Gastrocnemius medialis (tissue), 4 donors: ENCODE results near the gene CASZ1. TPM values are rescaled to one million over a fixed set of nuclear protein-coding genes. Genes with fewer than 3 reads are reported as not detected.
A peak's percentile ranks its signal among the peaks of the same experiment; 100 is the strongest.

Source experiments
- ATAC-seq, 2 donors: fragments of 150-250 bp; one replicate each; pipeline ENCODE4 v1.9.1; 2016
- DNase-seq, 2 donors: peaks; one replicate each; pipeline ENCODE4 v3.0.0-alpha.2; 2019
- H3K27ac ChIP-seq, 4 donors: fragments of 200-600 bp; sonication (generic); 1 replicate in 1 of 4; 2 replicates in 3 of 4; pipeline ENCODE4 v1.5.1; 2016 to 2018; ENCODE audit warnings: mild to moderate bottlenecking in 2 of 4, moderate library complexity in 1 of 4
- H3K27me3 ChIP-seq, 3 donors: fragments of 200-600 bp; sonication (generic) in 2 of 3; 1 replicate in 1 of 3; 2 replicates in 2 of 3; pipeline versions ENCODE4 v1.5.1 to v1.6.0; 2016 to 2019; ENCODE audit warnings: mild to moderate bottlenecking in 1 of 3, moderate library complexity in 1 of 3
- H3K36me3 ChIP-seq, 2 donors: fragments of 200-600 bp; sonication (generic) in 1 of 2; one replicate each; pipeline ENCODE4 v1.5.1; 2017 to 2018
- H3K4me1 ChIP-seq, 2 donors: fragments of 200-600 bp; sonication (generic) in 1 of 2; one replicate each; pipeline ENCODE4 v1.5.1; 2016 to 2017; ENCODE audit warnings: mild to moderate bottlenecking in 2 of 2
- H3K4me3 ChIP-seq, 4 donors: fragments of 200-600 bp; sonication (generic) in 3 of 4; 1 replicate in 1 of 4; 2 replicates in 3 of 4; pipeline ENCODE4 v1.5.1; 2016 to 2019; ENCODE audit warnings: mild to moderate bottlenecking in 2 of 4
- H3K9me3 ChIP-seq, 3 donors: fragments of 200-600 bp; sonication (generic) in 2 of 3; 1 replicate in 1 of 3; 2 replicates in 2 of 3; pipeline ENCODE4 v1.5.1; 2016 to 2019
- CTCF ChIP-seq, 5 experiments: fragments of 450-650 bp in 3 of 5; fragments of 200-600 bp in 2 of 5; sonication (generic) in 2 of 5; IDR thresholded peaks in 4 of 5; conservative IDR thresholded peaks in 1 of 5; 1 replicate in 4 of 5; 2 replicates in 1 of 5; pipeline ENCODE4 v1.5.1; 2016 to 2019; ENCODE audit warnings: antibody characterized with exemption in 5 of 5, mild to moderate bottlenecking in 3 of 5, moderate library complexity in 3 of 5
- POLR2A ChIP-seq, 2 donors: fragments of 450-650 bp; IDR thresholded peaks; one replicate each; pipeline ENCODE4 v1.6.1; 2017; ENCODE audit warnings: antibody characterized with exemption in 2 of 2, mild to moderate bottlenecking in 2 of 2, moderate library complexity in 2 of 2
- in situ Hi-C, 4 donors: fragments of 200-750 bp; cut with MboI; loops; one replicate each; pipeline versions ENCODE4 v1.15.0 to v1.8.0; 2017; ENCODE audit warnings: low sequenced_read_pairs in 4 of 4
- intact Hi-C: fragments of 100-400 bp; cut with DNase I; formaldehyde crosslinking; loops from one replicate; pipeline ENCODE4 v1.15.1; 2023; ENCODE audit warnings: low total_unique reads
- total RNA-seq, 4 donors: library from RNA; depleted of rRNA; stranded (reverse); fragments of >200 nt; gene quantifications; one replicate each; pipeline versions ENCODE4 v1.1.0 to v1.2.3, GENCODE V29; 2016

Gene CASZ1
- total RNA-seq, 4 donors from 2014 or later = 19.1 to 121 (median 80.6) TPM

- Histone ChIP-seq H3K27me3 (no peaks in the 10 kb centered on the region), H3K4me1 (peaks cover 0 to under 1% of the 10 kb centered on the region in 2 donors), H3K36me3 (peaks cover 0 to 76% of the 10 kb centered on the region in 2 donors), H3K9me3 (no peaks in the 10 kb centered on the region), H3K4me3 (no peak overlapping the region), H3K27ac (no peak overlapping the region)
- TF ChIP-seq CTCF (IDR thresholded peaks at IDR 0.05 in 4 of 5, conservative IDR thresholded peaks at IDR 0.05 in 1 of 5) (no peak), POLR2A (IDR thresholded peaks at IDR 0.05) (no peak)
- intact Hi-C loops = no loop called here
- ATAC-seq (no peak), DNase-seq (no peak)
- in situ Hi-C loops = no loop called here
Measured at GRCh38 chr1:10649517-10650201, 146.8 kb downstream of the CASZ1 start.

- intact Hi-C loops (no loop called here), in situ Hi-C loops (no loop called here)
- Histone ChIP-seq H3K27ac (no peak overlapping the region), H3K36me3 (peaks cover 0 to 73% of the 10 kb centered on the region in 2 donors), H3K4me3 (no peak overlapping the region), H3K9me3 (no peaks in the 10 kb centered on the region), H3K4me1 (peaks cover 0 to 8% of the 10 kb centered on the region in 2 donors), H3K27me3 (no peaks in the 10 kb centered on the region)
- TF ChIP-seq CTCF (IDR thresholded peaks at IDR 0.05 in 4 of 5, conservative IDR thresholded peaks at IDR 0.05 in 1 of 5) (no peak), POLR2A (IDR thresholded peaks at IDR 0.05) (no peak)
- no peak for ATAC-seq
- DNase-seq = no peak
Measured at GRCh38 chr1:10648689-10649516, 147.5 kb downstream of the CASZ1 start.

GRCh38 chr1:10647414-10648170 is 148.9 kb downstream of the CASZ1 start:
- Histone ChIP-seq H3K9me3 (no peaks in the 10 kb centered on the region), H3K27me3 (no peaks in the 10 kb centered on the region), H3K4me1 (peaks cover 0 to 9% of the 10 kb centered on the region in 2 donors), H3K36me3 (peaks cover 0 to 65% of the 10 kb centered on the region in 2 donors), H3K27ac (peak overlapping the region in 2 of 4 donors; percentile 13 to 38), H3K4me3 (no peak overlapping the region)
- intact Hi-C loops = no loop called here
- in situ Hi-C loops = no loop called here
- TF ChIP-seq POLR2A (IDR thresholded peaks at IDR 0.05) (no peak), CTCF (IDR thresholded peaks at IDR 0.05 in 4 of 5, conservative IDR thresholded peaks at IDR 0.05 in 1 of 5) (no peak)
- DNase-seq = no peak
- no peak for ATAC-seq

GRCh38 chr1:10646347-10646861 is 150.0 kb downstream of the CASZ1 start:
- no peak for DNase-seq

More at GRCh38 chr1:10646347-10646861, 150.0 kb downstream of the CASZ1 start:
- intact Hi-C loops = no loop called here
- peak overlapping the region in 1 of 4 donors; percentile 46 for H3K27ac ChIP-seq
- H3K27me3 ChIP-seq = no peaks in the 10 kb centered on the region
- peaks cover 0 to 9% of the 10 kb centered on the region in 2 donors for H3K4me1 ChIP-seq
- TF ChIP-seq POLR2A (IDR thresholded peaks at IDR 0.05) (no peak), CTCF (IDR thresholded peaks at IDR 0.05 in 4 of 5, conservative IDR thresholded peaks at IDR 0.05 in 1 of 5) (no peak)
- in situ Hi-C loops = no loop called here
- ATAC-seq = peak; percentile 26 to 44
- H3K9me3 ChIP-seq = no peaks in the 10 kb centered on the region
- H3K36me3 ChIP-seq = peaks cover 0 to 70% of the 10 kb centered on the region in 2 donors
- no peak overlapping the region for H3K4me3 ChIP-seq
